MM.1S (cell line): ENCODE data around the gene CSTPP1.
"Not testable (repeated sequence)": the region's sequence is repeated elsewhere in the genome, so short reads cannot be mapped to it uniquely, and the experiment has no call there.

Source experiments
- DNase-seq: peaks from one replicate; pipeline ENCODE4 v3.0.0-alpha.2; 2015
- H2AFZ ChIP-seq: fragments of 300-600 bp; sonication (generic); 2 replicates; pipeline ENCODE4 v1.6.0; 2016; ENCODE audit warnings: antibody characterized with exemption, low read length
- H3F3A ChIP-seq: fragments of 300-600 bp; sonication (generic); 2 replicates; pipeline ENCODE4 v1.6.1; 2016; ENCODE audit warnings: mild to moderate bottlenecking, antibody characterized with exemption, low read length, moderate library complexity, mixed read lengths; ENCODE audit not compliant: insufficient read depth
- H3K27ac ChIP-seq: fragments of 300-600 bp; sonication (generic); 2 replicates; pipeline ENCODE4 v1.5.1; 2016; ENCODE audit warnings: mild to moderate bottlenecking, low read length
- H3K27me3 ChIP-seq: fragments of 300-600 bp; sonication (generic); replicated peaks from 2 replicates; pipeline ENCODE4 v1.6.0; 2016; ENCODE audit warnings: low read length; ENCODE audit not compliant: insufficient read depth
- H3K36me3 ChIP-seq: fragments of 300-600 bp; sonication (generic); replicated peaks from 2 replicates; pipeline ENCODE4 v1.6.1; 2016; ENCODE audit warnings: mild to moderate bottlenecking, low read length, mixed read lengths; ENCODE audit not compliant: insufficient read depth
- H3K4me1 ChIP-seq: fragments of 300-600 bp; sonication (generic); 2 replicates; pipeline ENCODE4 v1.6.1; 2016; ENCODE audit warnings: low read length, mixed read lengths
- H3K4me2 ChIP-seq: fragments of 300-600 bp; sonication (generic); 2 replicates; pipeline ENCODE4 v1.6.0; 2016; ENCODE audit warnings: low read depth, low read length
- H3K4me3 ChIP-seq: fragments of 300-600 bp; sonication (generic); 2 replicates; pipeline ENCODE4 v1.5.1; 2016; ENCODE audit warnings: low read length, mixed read lengths
- H3K79me2 ChIP-seq: fragments of 300-600 bp; sonication (generic); 2 replicates; pipeline ENCODE4 v1.6.1; 2016; ENCODE audit warnings: mixed run types, low read length, mixed read lengths
- H3K9ac ChIP-seq: fragments of 300-600 bp; sonication (generic); 2 replicates; pipeline ENCODE4 v1.6.1; 2016; ENCODE audit warnings: low read length, mixed read lengths
- H3K9me2 ChIP-seq: fragments of 300-600 bp; sonication (generic); replicated peaks from 2 replicates; pipeline ENCODE4 v1.6.1; 2016; ENCODE audit warnings: mild to moderate bottlenecking, low read length, mixed read lengths; ENCODE audit not compliant: insufficient read depth
- H3K9me3 ChIP-seq: fragments of 300-600 bp; sonication (generic); replicated peaks from 2 replicates; pipeline ENCODE4 v1.6.1; 2016; ENCODE audit warnings: mild to moderate bottlenecking, low read length, mixed read lengths; ENCODE audit not compliant: insufficient read depth
- H4K20me1 ChIP-seq: fragments of 300-600 bp; sonication (generic); 2 replicates; pipeline ENCODE4 v1.6.1; 2016; ENCODE audit warnings: mild to moderate bottlenecking, low read length, moderate library complexity, mixed read lengths; ENCODE audit not compliant: insufficient read depth
- EZH2 ChIP-seq: fragments of 300-600 bp; sonication (generic); optimal IDR thresholded peaks from 2 replicates; pipeline ENCODE3; 2017; ENCODE audit warnings: low read depth, mild to moderate bottlenecking, antibody characterized with exemption, low read length, mixed read lengths
- EZH2phosphoT487 ChIP-seq: fragments of 300-600 bp; sonication (generic); IDR thresholded peaks from 2 replicates; pipeline ENCODE4 v1.6.1; 2018; ENCODE audit warnings: antibody characterized with exemption, low read length
- TF ChIP-seq, protein P1 (sequence below): fragments of 300-600 bp; sonication (generic); IDR thresholded peaks from 2 replicates; pipeline ENCODE4 v1.5.1; 2016; ENCODE audit warnings: antibody characterized with exemption, low read length, mixed read lengths

CSTPP1 gene

DNA sequence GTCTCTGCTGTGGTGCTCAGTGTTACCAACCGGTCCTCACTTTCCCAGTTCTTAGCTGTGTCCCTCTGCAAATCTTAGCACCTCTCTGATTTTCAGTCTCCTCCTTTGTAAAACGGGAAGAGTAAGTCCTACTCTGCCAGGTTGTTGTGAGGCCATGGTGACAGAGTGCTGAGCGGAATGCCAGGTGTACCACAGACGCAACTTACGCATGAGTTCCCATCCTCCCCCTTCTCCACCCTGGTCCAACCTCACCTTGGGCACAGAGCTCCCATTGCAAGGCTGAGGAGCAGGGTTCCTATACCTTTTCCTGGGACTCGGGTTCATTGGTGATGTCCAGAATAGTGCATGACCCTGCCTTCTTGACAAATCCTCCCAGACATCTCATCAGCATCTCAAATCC lies 270.9 kb downstream of the CSTPP1 start:
- H4K20me1 ChIP-seq: no peaks in the 10 kb centered on the region
- no peaks in the 10 kb centered on the region for H3K9me3 ChIP-seq
- no peak overlapping the region for H2AFZ ChIP-seq
- H3K9me2 ChIP-seq: no peaks in the 10 kb centered on the region
- no peaks in the 10 kb centered on the region for H3K4me1 ChIP-seq
- no peaks in the 10 kb centered on the region for H3K79me2 ChIP-seq
- no peaks in the 10 kb centered on the region for H3F3A ChIP-seq
- no peak for TF ChIP-seq EZH2phosphoT487
- TF ChIP-seq, protein P1, sequence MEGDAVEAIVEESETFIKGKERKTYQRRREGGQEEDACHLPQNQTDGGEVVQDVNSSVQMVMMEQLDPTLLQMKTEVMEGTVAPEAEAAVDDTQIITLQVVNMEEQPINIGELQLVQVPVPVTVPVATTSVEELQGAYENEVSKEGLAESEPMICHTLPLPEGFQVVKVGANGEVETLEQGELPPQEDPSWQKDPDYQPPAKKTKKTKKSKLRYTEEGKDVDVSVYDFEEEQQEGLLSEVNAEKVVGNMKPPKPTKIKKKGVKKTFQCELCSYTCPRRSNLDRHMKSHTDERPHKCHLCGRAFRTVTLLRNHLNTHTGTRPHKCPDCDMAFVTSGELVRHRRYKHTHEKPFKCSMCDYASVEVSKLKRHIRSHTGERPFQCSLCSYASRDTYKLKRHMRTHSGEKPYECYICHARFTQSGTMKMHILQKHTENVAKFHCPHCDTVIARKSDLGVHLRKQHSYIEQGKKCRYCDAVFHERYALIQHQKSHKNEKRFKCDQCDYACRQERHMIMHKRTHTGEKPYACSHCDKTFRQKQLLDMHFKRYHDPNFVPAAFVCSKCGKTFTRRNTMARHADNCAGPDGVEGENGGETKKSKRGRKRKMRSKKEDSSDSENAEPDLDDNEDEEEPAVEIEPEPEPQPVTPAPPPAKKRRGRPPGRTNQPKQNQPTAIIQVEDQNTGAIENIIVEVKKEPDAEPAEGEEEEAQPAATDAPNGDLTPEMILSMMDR: no peak
- TF ChIP-seq EZH2: no peak
- H3K9ac ChIP-seq: no peak overlapping the region
- H3K27me3 ChIP-seq: no peaks in the 10 kb centered on the region
- H3K36me3 ChIP-seq: no peaks in the 10 kb centered on the region
- no peak for DNase-seq
- no peak overlapping the region for H3K27ac ChIP-seq
- no peak overlapping the region for H3K4me2 ChIP-seq
- no peak overlapping the region for H3K4me3 ChIP-seq

DNA sequence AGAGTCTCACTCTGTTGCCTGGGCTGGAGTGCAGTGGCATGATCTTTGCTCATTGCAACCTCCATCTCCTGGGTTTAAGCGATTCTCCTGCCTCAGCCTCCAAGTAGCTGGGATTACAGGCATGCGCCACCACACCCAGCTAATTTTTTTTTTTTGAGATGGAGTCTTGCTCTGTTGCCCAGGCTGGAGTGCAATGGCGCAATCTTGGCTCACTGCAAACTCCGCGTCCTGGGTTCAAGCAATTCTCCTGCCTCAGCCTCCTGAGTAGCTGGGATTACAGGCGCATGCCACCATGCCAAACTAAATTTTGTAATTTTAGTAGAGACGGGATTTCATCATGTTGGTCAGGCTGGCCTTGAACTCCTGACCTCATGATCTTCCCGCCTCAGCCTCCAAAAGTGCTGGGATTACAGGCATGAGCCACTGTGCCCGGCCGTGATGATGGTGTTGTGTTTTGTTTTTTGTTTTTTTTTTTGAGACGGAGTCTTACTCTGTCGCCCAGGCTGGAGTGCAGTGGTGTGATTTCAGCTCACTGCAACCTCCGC lies 271.5 kb downstream of the CSTPP1 start:
- H3K36me3 ChIP-seq, H3K9me2 ChIP-seq, H2AFZ ChIP-seq, H3F3A ChIP-seq, H3K4me1 ChIP-seq, H4K20me1 ChIP-seq, DNase-seq, H3K9me3 ChIP-seq, H3K9ac ChIP-seq, H3K4me3 ChIP-seq, H3K4me2 ChIP-seq, H3K27ac ChIP-seq, H3K79me2 ChIP-seq, H3K27me3 ChIP-seq: not testable (repeated sequence)

DNA sequence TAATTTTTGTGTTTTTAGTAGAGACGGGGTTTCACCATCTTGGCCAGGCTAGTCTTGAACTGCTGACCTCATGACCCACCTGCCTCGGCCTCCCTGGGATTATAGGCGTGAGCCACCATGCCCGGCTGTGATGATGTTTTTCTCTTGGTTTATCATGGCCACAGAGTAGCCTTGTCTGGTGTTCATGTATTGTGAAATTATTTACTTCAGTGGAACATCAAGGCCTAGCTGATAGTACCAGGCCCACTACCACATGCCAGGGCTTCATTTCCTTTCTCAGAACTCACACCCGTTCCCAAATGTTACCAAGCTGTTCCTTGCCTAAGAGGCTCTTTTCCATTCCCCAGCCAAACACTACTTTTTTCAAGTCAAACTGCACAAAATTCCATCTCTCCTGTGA lies 272.1 kb downstream of the CSTPP1 start:
- Histone ChIP-seq H4K20me1 (no peaks in the 10 kb centered on the region), H3K9me2 (no peaks in the 10 kb centered on the region), H3K79me2 (no peaks in the 10 kb centered on the region), H3K4me2 (no peak overlapping the region), H3K4me1 (no peaks in the 10 kb centered on the region), H3F3A (no peaks in the 10 kb centered on the region), H3K4me3 (no peak overlapping the region), H3K9me3 (no peaks in the 10 kb centered on the region), H3K36me3 (no peaks in the 10 kb centered on the region), H3K9ac (no peak overlapping the region), H3K27ac (no peak overlapping the region), H2AFZ (no peak overlapping the region), H3K27me3 (no peaks in the 10 kb centered on the region)
- DNase-seq: no peak
- TF ChIP-seq, protein P1: no peak
- TF ChIP-seq EZH2phosphoT487 (no peak), EZH2 (no peak)
